SK-N-SH (cell line): Measurements from ENCODE around the gene MOBP. TPM values are rescaled to one million over a fixed set of nuclear protein-coding genes. Genes with fewer than 3 reads are reported as not detected.

Experiments
- CTCF ChIA-PET: fragments of 300-600, 350-600 bp; formaldehyde crosslinking; extraction: SDS; loops from one replicate; lab custom pipeline; 2021; lab: Yijun Ruan, JAX
- POLR2A ChIA-PET: fragments of 350-600 bp; sonication (Branson Sonifier 250); formaldehyde crosslinking; extraction: SDS; loops from one replicate; lab custom pipeline; 2020; ENCODE audit warnings: antibody characterized with exemption, inconsistent platforms; lab: Yijun Ruan, JAX
- DNase-seq: peaks from one replicate; pipeline ENCODE4 v3.0.0; 2012
- H2AFZ ChIP-seq: fragments of 200-600 bp; sonication (generic); 2 replicates; pipeline ENCODE4 v1.8.1; 2016; ENCODE audit warnings: antibody characterized with exemption, mild to moderate bottlenecking, low read depth
- H3F3A ChIP-seq: fragments of 200-600 bp; sonication (generic); replicated peaks from 2 replicates; pipeline ENCODE3; 2016; ENCODE audit warnings: antibody characterized with exemption, mild to moderate bottlenecking; ENCODE audit not compliant: insufficient read depth
- H3K27ac ChIP-seq, 2 experiments: fragments of 200-500 bp in 1 of 2; fragments of 200-600 bp in 1 of 2; sonication (Bioruptor generic) in 1 of 2; sonication (generic), shearing (Covaris generic) in 1 of 2; 2 replicates each; pipeline versions ENCODE4 v1.5.1 to v1.6.1; 2014 to 2016; ENCODE audit warnings: low read depth in 2 of 2, inconsistent platforms in 1 of 2, low read length in 1 of 2, mild to moderate bottlenecking in 1 of 2, mixed read lengths in 1 of 2
- H3K27me3 ChIP-seq: fragments of 200-600 bp; sonication (generic), shearing (Covaris generic); 2 replicates; pipeline ENCODE4 v1.6.1; 2016; ENCODE audit warnings: mixed run types; ENCODE audit not compliant: insufficient read depth
- H3K36me3 ChIP-seq, 2 experiments: fragments of 200-500 bp in 1 of 2; fragments of 200-600 bp in 1 of 2; sonication (Bioruptor generic) in 1 of 2; sonication (generic) in 1 of 2; replicated peaks in 1 of 2; 2 replicates each; pipeline versions ENCODE3 to v1.5.1; 2014 to 2016; ENCODE audit warnings: low read length in 1 of 2, mild to moderate bottlenecking in 1 of 2; ENCODE audit not compliant: insufficient read depth in 2 of 2, control insufficient read depth in 1 of 2
- H3K4me1 ChIP-seq, 2 experiments: fragments of 200-500 bp in 1 of 2; fragments of 200-600 bp in 1 of 2; sonication (Bioruptor generic) in 1 of 2; sonication (generic), shearing (Covaris generic) in 1 of 2; 2 replicates each; pipeline versions ENCODE4 v1.5.1 to v1.6.1; 2014 to 2016; ENCODE audit warnings: low read depth in 1 of 2, low read length in 1 of 2, mixed run types in 1 of 2; ENCODE audit not compliant: insufficient read depth in 2 of 2, control insufficient read depth in 1 of 2
- H3K4me2 ChIP-seq: fragments of 200-600 bp; sonication (generic), shearing (Covaris generic); 2 replicates; pipeline ENCODE4 v1.6.1; 2017; ENCODE audit warnings: mixed run types
- H3K4me3 ChIP-seq, 2 experiments: fragments of 200-500 bp in 1 of 2; fragments of 200-600 bp in 1 of 2; sonication (Bioruptor generic) in 1 of 2; sonication (generic), shearing (Covaris generic) in 1 of 2; 2 replicates each; pipeline versions ENCODE4 v1.5.1 to v1.8.1; 2014 to 2016; ENCODE audit warnings: low read depth in 2 of 2, inconsistent platforms in 1 of 2, low read length in 1 of 2, mild to moderate bottlenecking in 1 of 2, mixed read lengths in 1 of 2, moderate library complexity in 1 of 2
- H3K79me2 ChIP-seq: fragments of 200-600 bp; sonication (generic); 2 replicates; pipeline ENCODE4 v1.8.1; 2017; ENCODE audit warnings: mild to moderate bottlenecking; ENCODE audit not compliant: insufficient read depth
- H3K9ac ChIP-seq: fragments of 200-600 bp; sonication (generic); 2 replicates; pipeline ENCODE4 v1.6.1; 2017; ENCODE audit warnings: mixed run types
- H3K9me2 ChIP-seq: fragments of 200-600 bp; sonication (generic); 2 replicates; pipeline ENCODE4 v1.6.1; 2017; ENCODE audit warnings: mixed run types
- H3K9me3 ChIP-seq: fragments of 200-600 bp; sonication (generic); 2 replicates; pipeline ENCODE4 v1.6.1; 2017; ENCODE audit warnings: mixed run types, mild to moderate bottlenecking, moderate library complexity
- H4K20me1 ChIP-seq: fragments of 200-600 bp; sonication (generic); 2 replicates; pipeline ENCODE4 v1.6.1; 2017; ENCODE audit warnings: mild to moderate bottlenecking, mixed run types; ENCODE audit not compliant: insufficient read depth
- CTCF ChIP-seq: fragments of 200-600 bp; sonication (generic); IDR thresholded peaks from 2 replicates; pipeline ENCODE4 v1.6.1; 2017; ENCODE audit warnings: antibody characterized with exemption, mild to moderate bottlenecking, moderate library complexity
- ELF1 ChIP-seq: IDR thresholded peaks from 2 replicates; pipeline ENCODE4 v1.4.0; 2012
- EP300 ChIP-seq, 2 experiments: IDR thresholded peaks; 2 replicates each; pipeline versions ENCODE4 v1.4.0 to v1.6.1; 2012; ENCODE audit warnings: borderline replicate concordance in 1 of 2, low read depth in 1 of 2, low read length in 1 of 2
- EZH2phosphoT487 ChIP-seq: fragments of 200-600 bp; sonication (generic); IDR thresholded peaks from 2 replicates; pipeline ENCODE4 v1.6.1; 2017; ENCODE audit warnings: low read depth, mixed run types, mild to moderate bottlenecking, antibody characterized with exemption, moderate library complexity, borderline replicate concordance
- FOSL2 ChIP-seq: IDR thresholded peaks from 2 replicates; pipeline ENCODE4 v1.4.0; 2012; ENCODE audit warnings: low read depth, mild to moderate bottlenecking, moderate library complexity, borderline replicate concordance
- FOXJ3 ChIP-seq: sonication (generic); formaldehyde crosslinking; IDR thresholded peaks from 2 replicates; pipeline ENCODE4 v1.5.1; 2020; ENCODE audit warnings: mild to moderate bottlenecking, missing genetic modification reagents
- FOXM1 ChIP-seq: IDR thresholded peaks from 2 replicates; pipeline ENCODE4 v1.4.0; 2012; ENCODE audit warnings: low read depth, mild to moderate bottlenecking
- GABPA ChIP-seq: IDR thresholded peaks from 2 replicates; pipeline ENCODE4 v1.4.0; 2012; ENCODE audit warnings: low read depth, mild to moderate bottlenecking
- GATA2 ChIP-seq: sonication (generic); formaldehyde crosslinking; IDR thresholded peaks from 2 replicates; pipeline ENCODE4 v1.5.0; 2020; ENCODE audit warnings: mild to moderate bottlenecking, missing genetic modification reagents
- MEF2A ChIP-seq: IDR thresholded peaks from 2 replicates; pipeline ENCODE4 v1.4.0; 2012; ENCODE audit warnings: low read depth, borderline replicate concordance
- NRF1 ChIP-seq: IDR thresholded peaks from 2 replicates; pipeline ENCODE4 v1.6.1; 2012; ENCODE audit warnings: low read depth, mild to moderate bottlenecking, low read length
- POLR2AphosphoS5 ChIP-seq: IDR thresholded peaks from 2 replicates; pipeline ENCODE4 v1.6.1; 2012; ENCODE audit warnings: low read depth, low read length
- RAD21 ChIP-seq: IDR thresholded peaks from 2 replicates; pipeline ENCODE4 v1.6.1; 2012; ENCODE audit warnings: mild to moderate bottlenecking, low read length
- RCOR1 ChIP-seq: fragments of 150-350 bp; IDR thresholded peaks from 2 replicates; pipeline ENCODE4 v1.6.1; 2017; ENCODE audit warnings: antibody characterized with exemption, low read length
- RFX5 ChIP-seq: IDR thresholded peaks from 2 replicates; pipeline ENCODE4 v1.6.1; 2012; ENCODE audit warnings: mild to moderate bottlenecking, improper control_type of control experiment, low read length
- RXRA ChIP-seq: IDR thresholded peaks from 2 replicates; pipeline ENCODE4 v1.4.0; 2012; ENCODE audit warnings: low read depth, mild to moderate bottlenecking, borderline replicate concordance
- TAF1 ChIP-seq: IDR thresholded peaks from 2 replicates; pipeline ENCODE4 v1.6.1; 2012; ENCODE audit warnings: low read depth, mild to moderate bottlenecking, low read length, moderate library complexity, borderline replicate concordance
- TEAD4 ChIP-seq: IDR thresholded peaks from 2 replicates; pipeline ENCODE4 v1.4.0; 2012; ENCODE audit warnings: mild to moderate bottlenecking, borderline replicate concordance; ENCODE audit not compliant: insufficient read depth
- USF1 ChIP-seq: IDR thresholded peaks from 2 replicates; pipeline ENCODE4 v1.4.0; 2012; ENCODE audit warnings: low read depth, borderline replicate concordance
- USF2 ChIP-seq: fragments of 150-350 bp; IDR thresholded peaks from 2 replicates; pipeline ENCODE4 v1.6.1; 2017; ENCODE audit warnings: antibody characterized with exemption, low read length, low read depth, borderline replicate concordance
- WGBS: methylation state at CpG from one replicate; pipeline ENCODE4 v1.1.6; 2017; ENCODE audit warnings: low lambda C conversion rate; 5-methylcytosine and 5-hydroxymethylcytosine counted together
- polyA plus RNA-seq, 3 experiments: library from polyadenylated mRNA; depleted of rRNA; stranded (reverse); fragments of >200 nt; gene quantifications; 2 replicates each; pipeline ENCODE4 v1.2.3, GENCODE V29; 2012
- TF ChIP-seq, protein P1 (sequence below): IDR thresholded peaks from 2 replicates; pipeline ENCODE4 v1.4.0; 2012; ENCODE audit warnings: low read depth, borderline replicate concordance
- TF ChIP-seq, protein P2 (sequence below): IDR thresholded peaks from 2 replicates; pipeline ENCODE4; 2012

The MOBP gene
- polyA plus RNA-seq, 1 of the 3 experiments (the other 2 are of a cell fraction) = not detected

DNA sequence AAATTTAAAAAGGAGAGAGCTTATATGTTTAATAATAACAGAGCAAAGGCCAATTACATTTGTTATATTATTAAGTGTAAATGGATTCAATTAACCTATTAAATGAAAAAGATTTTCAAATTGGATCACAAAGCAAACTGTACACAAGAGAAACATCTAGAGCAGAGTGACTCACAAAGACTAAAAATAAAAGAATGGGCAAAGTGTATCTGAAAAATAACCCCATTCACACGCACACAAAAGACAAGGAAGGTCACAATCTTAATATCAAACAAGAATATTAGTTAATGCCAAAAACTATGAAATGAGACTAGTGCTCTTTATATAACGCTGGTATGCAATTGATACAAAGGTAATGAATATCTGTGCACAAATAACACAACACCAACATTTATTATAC lies 65.7 kb downstream of the MOBP start (continued):
- TF ChIP-seq, protein P1, sequence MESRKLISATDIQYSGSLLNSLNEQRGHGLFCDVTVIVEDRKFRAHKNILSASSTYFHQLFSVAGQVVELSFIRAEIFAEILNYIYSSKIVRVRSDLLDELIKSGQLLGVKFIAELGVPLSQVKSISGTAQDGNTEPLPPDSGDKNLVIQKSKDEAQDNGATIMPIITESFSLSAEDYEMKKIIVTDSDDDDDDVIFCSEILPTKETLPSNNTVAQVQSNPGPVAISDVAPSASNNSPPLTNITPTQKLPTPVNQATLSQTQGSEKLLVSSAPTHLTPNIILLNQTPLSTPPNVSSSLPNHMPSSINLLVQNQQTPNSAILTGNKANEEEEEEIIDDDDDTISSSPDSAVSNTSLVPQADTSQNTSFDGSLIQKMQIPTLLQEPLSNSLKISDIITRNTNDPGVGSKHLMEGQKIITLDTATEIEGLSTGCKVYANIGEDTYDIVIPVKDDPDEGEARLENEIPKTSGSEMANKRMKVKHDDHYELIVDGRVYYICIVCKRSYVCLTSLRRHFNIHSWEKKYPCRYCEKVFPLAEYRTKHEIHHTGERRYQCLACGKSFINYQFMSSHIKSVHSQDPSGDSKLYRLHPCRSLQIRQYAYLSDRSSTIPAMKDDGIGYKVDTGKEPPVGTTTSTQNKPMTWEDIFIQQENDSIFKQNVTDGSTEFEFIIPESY = no peak
- TF ChIP-seq GABPA (no peak), POLR2AphosphoS5 (no peak), GATA2 (CRISPR knock-in tag) (no peak), FOXJ3 (CRISPR knock-in tag) (no peak), RFX5 (no peak)
- TF ChIP-seq, protein P2, sequence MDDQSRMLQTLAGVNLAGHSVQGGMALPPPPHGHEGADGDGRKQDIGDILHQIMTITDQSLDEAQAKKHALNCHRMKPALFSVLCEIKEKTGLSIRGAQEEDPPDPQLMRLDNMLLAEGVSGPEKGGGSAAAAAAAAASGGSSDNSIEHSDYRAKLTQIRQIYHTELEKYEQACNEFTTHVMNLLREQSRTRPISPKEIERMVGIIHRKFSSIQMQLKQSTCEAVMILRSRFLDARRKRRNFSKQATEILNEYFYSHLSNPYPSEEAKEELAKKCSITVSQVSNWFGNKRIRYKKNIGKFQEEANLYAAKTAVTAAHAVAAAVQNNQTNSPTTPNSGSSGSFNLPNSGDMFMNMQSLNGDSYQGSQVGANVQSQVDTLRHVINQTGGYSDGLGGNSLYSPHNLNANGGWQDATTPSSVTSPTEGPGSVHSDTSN = no peak

DNA sequence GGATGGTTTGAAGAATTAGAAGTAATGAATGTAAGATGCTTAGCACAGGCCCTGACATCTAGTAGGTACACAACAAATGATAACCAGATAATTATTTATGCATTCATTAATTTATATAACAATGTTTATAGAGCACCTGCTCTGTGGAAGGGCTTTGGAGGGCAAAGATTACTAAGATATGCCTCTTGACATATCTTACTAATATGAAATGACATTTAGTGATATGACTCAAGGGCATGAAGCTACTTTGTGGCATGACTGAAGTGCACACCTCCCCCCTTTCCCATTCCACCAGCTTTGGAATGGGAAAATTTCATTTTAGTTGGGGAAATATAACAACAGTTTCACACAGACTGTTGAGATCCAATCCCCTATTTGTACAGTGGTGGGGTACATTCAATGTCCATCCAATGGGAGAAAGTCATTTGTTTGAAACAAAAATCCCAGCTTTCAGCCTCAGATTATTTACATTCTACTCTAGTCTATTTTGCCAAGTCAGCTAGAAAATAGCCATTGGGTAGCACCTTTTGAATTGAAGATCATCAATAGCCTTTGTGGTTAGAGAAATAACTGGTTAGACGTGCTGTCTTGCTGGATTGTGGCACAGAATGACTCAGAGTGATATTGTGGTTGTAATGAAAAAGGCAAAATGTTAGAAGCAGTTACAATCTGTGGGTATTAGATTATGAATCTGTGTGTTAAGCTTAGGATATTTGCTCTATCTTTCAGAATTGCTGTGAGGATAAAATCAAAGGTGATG lies 72.9 kb downstream of the MOBP start:
- Histone ChIP-seq H3K79me2 (no peaks in the 10 kb centered on the region), H3K9ac (no peak overlapping the region), H3F3A (no peaks in the 10 kb centered on the region), H3K4me1 (no peaks in the 10 kb centered on the region; a peak in 1 of 4 replicates), H3K27ac (no peak overlapping the region), H2AFZ (no peak overlapping the region), H3K36me3 (no peaks in the 10 kb centered on the region), H3K4me3 (no peak overlapping the region), H4K20me1 (no peaks in the 10 kb centered on the region), H3K9me3 (no peaks in the 10 kb centered on the region), H3K4me2 (no peak overlapping the region), H3K9me2 (no peaks in the 10 kb centered on the region), H3K27me3 (no peaks in the 10 kb centered on the region)
- WGBS = 19% methylated on average over 1 of the region's 1 CpG
- DNase-seq = no peak
- CTCF ChIA-PET = interaction anchor here (0.8 to 5.6 kb wide), 6 partner anchors 9 to 786 kb away, joined by 3 to 49 read pairs (median 3); no protein-coding TSS in a partner anchor
- TF ChIP-seq MEF2A (no peak), ELF1 (no peak), FOXM1 (no peak), RAD21 (no peak), NRF1 (no peak), GABPA (no peak), RXRA (no peak), CTCF (no peak), FOSL2 (no peak), RFX5 (no peak), TEAD4 (no peak), TAF1 (no peak), RCOR1 (no peak), EP300 (IDR thresholded peaks at IDR 0.05; ENCODE audit: borderline replicate concordance in 1 of 2, low read depth in 1 of 2, low read length in 1 of 2) (no peak), EZH2phosphoT487 (no peak), USF2 (no peak), USF1 (no peak)
- TF ChIP-seq, protein P2 = no peak
- POLR2A ChIA-PET = no interaction called here
